GM20431 (cell line): ENCODE measurements around the gene ANO10.

Experiments
- in situ Hi-C: fragments of 300-500 bp; cut with MseI, MboI; formaldehyde crosslinking; loops from one replicate; pipeline ENCODE4 v1.15.0; 2020; ENCODE audit warnings: low sequenced_read_pairs; ENCODE audit not compliant: unreplicated experiment

Gene ANO10

GRCh38 chr3:43436507-43437140 is 185.2 kb downstream of the ANO10 start:
- in situ Hi-C loops = no loop called here

DNA sequence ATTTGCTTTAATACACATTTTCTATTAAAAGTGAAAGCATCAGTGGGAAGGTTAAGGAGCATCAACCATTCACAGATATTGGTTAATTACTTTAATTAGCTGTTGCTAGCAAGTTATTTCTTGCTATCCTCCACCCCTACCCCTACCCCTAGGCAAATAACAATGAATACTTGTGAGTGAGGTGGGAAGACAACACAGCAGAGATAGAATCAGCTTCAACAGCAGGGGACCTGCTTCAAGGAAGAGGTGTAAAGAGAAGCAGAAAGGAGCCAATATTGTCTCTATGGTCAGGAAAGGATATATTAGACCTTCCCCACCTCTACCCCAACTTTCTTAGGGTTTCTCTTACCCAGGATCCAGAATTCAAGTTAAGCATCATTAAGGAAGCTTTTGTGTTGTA is 186.1 kb downstream of the ANO10 start:
- in situ Hi-C loops = no loop called here

DNA sequence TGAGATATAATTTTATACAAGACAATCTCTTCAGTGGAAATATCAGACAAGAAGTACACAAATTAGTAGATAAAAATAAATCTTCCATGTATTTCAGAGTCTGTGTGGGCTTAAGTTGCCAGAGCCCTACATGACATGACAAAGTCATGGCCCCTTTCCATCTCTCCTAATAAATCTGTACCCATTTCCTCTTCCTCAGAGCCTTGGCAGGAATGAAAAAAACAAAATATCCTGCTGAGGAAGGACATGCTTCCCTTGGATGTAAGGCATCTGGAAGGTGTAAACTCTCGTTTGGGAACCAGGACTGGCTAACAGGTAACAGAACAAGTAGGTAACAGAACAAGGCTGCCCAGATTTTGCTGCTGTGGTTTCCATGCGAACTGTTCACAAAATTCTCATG is 187.4 kb downstream of the ANO10 start:
- in situ Hi-C loops = no loop called here

- in situ Hi-C loops = no loop called here
These were observed 189.3 kb downstream of the ANO10 start for GRCh38 chr3:43432462-43432861.

GRCh38 chr3:43426388-43426787 is 195.4 kb downstream of the ANO10 start:
- in situ Hi-C loops = no loop called here

DNA sequence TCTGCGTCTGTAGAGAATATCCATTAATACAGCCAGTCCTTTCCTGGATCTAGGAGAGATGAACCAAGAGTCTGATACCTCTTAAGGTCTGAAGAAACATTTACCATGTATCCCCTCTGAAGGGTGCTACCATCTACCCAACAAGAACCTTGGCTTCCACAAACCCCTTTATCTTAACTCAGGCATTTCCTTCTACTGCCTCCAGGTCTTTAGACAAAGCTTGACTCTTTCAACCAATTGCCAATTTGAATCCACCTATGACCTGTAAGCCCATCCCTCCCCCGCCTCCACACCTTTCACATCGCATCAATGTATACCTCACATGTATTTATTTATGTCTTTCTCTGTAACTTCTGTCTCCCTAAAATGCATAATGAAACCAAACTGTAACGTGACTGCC is 196.0 kb downstream of the ANO10 start:
- in situ Hi-C loops = no loop called here

GRCh38 chr3:43423639-43424038 is 198.2 kb downstream of the ANO10 start:
- in situ Hi-C loops = no loop called here

DNA sequence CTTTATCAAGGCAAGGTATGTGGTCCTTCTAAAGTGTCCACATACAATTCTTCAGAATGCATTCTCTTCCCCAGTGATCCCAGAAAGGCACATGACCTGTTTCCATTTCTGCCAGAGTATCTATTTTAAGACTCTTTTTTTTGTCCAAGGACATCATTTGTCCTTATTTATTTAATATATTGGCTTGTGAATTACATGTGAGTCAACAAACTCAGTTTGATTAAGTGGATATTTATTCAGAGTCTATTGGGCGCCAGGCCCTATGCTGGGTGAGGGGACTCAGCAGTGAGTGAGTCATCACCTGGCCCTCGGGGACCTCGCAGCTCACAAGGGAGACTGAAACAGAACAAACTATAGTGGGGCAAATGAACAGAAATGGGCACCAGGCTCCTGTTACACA is 198.7 kb downstream of the ANO10 start:
- in situ Hi-C loops = no loop called here

DNA sequence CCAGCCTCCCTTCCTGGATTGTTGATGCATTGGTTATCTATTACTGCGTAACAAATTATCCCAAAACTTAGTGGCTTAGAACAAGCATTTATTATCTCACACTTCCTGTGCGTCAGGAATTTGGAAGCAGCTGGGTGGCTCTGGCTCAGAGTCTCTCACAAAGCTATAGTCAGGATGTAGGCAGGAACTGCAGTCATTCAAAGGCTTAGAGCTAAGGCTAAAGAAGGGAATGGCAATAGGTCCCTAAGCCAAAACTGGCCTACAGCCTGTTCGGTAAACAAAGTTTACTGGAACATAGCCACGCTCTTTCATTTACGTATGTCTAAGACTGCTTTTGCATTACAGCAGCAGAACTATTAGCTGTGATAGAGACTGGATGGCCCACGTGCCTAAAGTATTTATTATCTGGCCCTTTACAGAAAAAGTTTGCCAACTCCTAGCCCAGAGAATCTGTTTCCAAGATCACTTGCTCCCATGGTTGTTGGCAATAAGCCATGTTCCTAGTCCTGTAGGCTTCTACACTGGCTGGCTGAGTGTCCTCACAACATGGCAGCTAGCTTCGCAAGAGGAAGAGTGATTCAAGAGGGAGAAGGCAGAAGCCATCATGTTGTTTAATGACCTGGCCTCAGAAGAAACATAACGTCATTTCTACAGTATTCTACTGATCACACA is 203.1 kb downstream of the ANO10 start:
- in situ Hi-C loops = no loop called here

- in situ Hi-C loops = no loop called here
These were observed 204.7 kb downstream of the ANO10 start for GRCh38 chr3:43417133-43417532.

DNA sequence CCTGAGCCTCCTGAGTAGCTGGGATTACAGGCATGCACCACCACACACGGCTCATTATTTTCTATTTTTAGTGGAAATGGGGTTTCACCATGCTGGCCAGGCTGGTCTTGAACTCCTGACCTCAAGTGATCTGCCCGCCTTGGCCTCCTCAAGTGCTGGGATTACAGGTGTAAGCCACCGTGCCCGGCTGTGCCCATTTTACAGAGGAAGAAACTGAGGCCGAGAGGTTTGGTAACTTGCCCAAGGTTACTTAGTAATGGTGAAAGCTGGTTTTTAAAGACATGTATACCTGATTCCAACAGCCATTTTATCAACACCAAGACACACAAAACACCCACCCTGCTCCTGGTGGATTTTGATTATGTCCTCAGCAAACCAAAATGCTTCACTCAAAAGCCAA is 206.7 kb downstream of the ANO10 start:
- in situ Hi-C loops = no loop called here

DNA sequence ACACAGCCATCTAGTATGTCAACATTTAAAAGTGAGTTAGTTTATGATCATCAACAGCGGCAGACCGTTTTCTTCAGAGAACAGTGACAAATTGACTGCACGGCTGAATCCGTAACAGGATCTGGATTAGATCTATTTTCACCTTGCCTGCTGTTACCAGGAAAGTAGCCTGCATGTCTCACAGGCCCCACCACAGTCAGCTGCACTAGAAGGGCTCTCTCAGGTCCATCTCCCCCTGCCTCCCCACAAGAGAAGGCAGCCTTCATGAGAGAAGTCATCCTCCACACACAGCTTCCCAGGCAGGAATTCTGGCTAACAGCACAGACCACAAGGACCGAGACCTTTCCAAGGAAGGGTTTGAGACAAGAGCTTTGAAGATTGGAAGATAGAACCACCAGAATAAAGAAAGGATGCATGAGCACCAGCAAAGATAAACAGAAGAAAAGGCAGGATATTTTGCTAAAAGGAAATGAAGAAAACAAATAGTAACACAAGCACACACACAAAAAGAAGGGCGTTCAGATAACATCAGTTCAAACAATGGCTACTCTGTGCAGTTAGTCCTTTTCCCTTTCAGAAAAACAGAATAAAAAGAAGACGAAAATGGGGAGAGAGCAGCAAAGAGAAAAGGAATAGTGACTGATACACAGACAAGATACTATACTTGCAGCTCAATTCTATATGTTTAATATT is 208.0 kb downstream of the ANO10 start:
- in situ Hi-C loops = no loop called here

- in situ Hi-C loops = no loop called here
These were observed 210.4 kb downstream of the ANO10 start for GRCh38 chr3:43411429-43411828.

DNA sequence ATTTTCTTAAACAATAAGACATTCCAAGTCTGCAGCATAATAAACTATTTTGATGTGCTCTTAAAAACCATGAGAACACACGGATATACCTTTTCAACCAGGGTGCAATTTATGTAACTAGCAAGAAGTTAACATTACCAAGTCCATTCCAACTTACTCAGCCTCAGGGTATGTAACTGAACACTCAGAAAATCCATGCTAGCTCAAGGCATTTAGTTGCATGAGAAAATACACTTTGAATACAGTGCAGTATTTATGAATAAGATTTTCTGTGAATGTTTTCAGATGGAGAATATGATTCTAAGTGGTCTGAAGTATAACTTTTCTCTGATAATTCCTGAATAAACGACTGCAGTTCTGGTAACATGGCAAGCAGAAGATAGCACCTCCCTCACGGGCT is 211.2 kb downstream of the ANO10 start:
- in situ Hi-C loops = no loop called here

GRCh38 chr3:43409506-43409905 is 212.3 kb downstream of the ANO10 start:
- in situ Hi-C loops = no loop called here

GRCh38 chr3:43406643-43407023 is 215.2 kb downstream of the ANO10 start:
- in situ Hi-C loops = no loop called here

GRCh38 chr3:43405888-43406642 is 215.7 kb downstream of the ANO10 start:
- in situ Hi-C loops = no loop called here

DNA sequence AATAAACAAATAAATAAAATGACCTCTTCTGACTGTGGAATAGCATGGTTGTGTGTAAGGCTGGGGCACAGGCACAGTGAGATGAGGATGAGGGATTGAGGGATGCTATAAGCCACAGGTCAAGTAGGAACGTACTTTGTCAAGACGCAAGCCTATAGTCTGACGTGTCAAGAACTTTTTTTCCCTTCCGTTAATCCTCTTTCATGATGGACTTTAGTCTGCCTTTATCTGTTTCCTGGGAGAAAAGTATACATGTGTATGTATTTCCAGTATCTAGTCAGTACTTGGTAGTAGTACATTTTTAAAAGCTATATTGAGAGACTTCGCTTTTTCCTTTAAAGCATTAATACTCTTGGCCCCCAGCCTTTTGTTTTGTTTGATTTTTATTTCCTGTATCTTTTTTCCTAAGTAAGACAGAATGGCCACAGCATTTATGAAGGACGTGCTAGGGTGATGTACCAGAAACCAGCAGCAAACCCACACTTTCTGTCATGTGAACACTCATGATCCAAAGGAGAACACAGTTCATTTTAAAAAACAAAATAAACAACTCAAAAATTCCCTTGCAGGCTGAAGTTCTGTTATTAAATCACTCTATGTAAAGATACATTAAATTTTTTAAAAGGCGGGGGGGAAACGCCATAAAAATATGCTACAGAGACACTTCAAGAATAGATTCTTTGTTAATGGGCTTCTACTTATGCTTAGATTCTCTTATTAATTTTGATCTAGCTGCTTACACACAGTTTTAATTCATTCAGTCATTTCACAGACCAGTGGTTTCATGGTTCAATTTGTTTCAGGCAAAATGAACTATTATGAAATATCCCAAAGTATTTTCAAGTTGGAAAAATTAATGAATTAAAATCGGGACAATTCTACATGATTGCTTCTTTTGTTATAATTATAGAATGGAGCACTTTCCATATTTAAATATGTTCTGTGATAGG is 220.8 kb downstream of the ANO10 start:
- in situ Hi-C loops = no loop called here

DNA sequence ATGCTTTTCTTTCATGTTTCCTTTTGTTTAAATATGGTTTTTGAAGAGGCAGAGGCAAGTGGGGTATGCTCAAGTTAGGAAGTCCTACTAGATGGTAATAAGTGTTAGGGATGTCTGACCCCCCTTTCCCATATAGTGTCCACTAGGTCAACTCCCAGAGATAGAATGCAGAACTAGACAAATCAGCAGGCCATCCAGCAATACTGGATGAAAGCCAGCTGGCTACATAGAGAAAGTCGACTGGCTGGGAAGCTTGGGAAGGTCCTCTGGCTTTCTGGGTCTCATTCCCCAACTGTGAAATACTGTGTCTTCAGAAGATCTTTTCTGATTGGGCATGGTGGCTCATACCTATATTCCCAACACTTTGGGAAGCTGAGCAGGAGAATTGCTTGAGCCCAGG is 221.6 kb downstream of the ANO10 start:
- in situ Hi-C loops = no loop called here

GRCh38 chr3:43399034-43399433 is 222.8 kb downstream of the ANO10 start:
- in situ Hi-C loops = no loop called here
